A549 (cell line): ENCODE results near the gene HK1.

Source experiments
- CBX2 ChIP-seq: fragments of 200-600 bp; sonication (generic); IDR thresholded peaks from 2 replicates; pipeline ENCODE4 v1.6.1; 2016; ENCODE audit warnings: low read depth, mild to moderate bottlenecking, borderline replicate concordance
- CHD4 ChIP-seq: fragments of 200-600 bp; sonication (generic); IDR thresholded peaks from 2 replicates; pipeline ENCODE4 v1.6.1; 2016; ENCODE audit warnings: antibody characterized with exemption, mild to moderate bottlenecking, borderline replicate concordance
- EHF ChIP-seq: fragments of 250-450 bp; sonication (Bioruptor Pico); IDR thresholded peaks from 2 replicates; pipeline ENCODE4 v1.5.0; 2020; ENCODE audit warnings: mild to moderate bottlenecking
- HOXB13 ChIP-seq: fragments of 250-450 bp; sonication (Bioruptor Pico); IDR thresholded peaks from 2 replicates; pipeline ENCODE4 v1.5.0; 2020; ENCODE audit warnings: low read depth, mild to moderate bottlenecking, moderate library complexity
- MAFK ChIP-seq: fragments of 450-650 bp; IDR thresholded peaks from 2 replicates; pipeline ENCODE4 v1.6.1; 2014; ENCODE audit not compliant: partially characterized antibody
- MYC ChIP-seq: IDR thresholded peaks from 2 replicates; pipeline ENCODE4 v1.6.1; 2012; ENCODE audit warnings: mild to moderate bottlenecking, inconsistent platforms, low read length, improper control_type of control experiment, borderline replicate concordance
- POLR2A ChIP-seq: IDR thresholded peaks from 2 replicates; pipeline ENCODE4 v1.6.1; 2012; ENCODE audit warnings: mild to moderate bottlenecking, low read length
- RCOR1 ChIP-seq: fragments of 150-350 bp; IDR thresholded peaks from 2 replicates; pipeline ENCODE4 v1.6.1; 2014; ENCODE audit warnings: antibody characterized with exemption, low read length, low read depth
- SMC3 ChIP-seq: fragments of >200 bp; sonication (Bioruptor Twin); formaldehyde crosslinking; IDR thresholded peaks from 3 replicates; pipeline ENCODE4 v1.6.1; 2018; ENCODE audit warnings: inconsistent platforms
- ZFP36 ChIP-seq: fragments of 450-650 bp; IDR thresholded peaks from 2 replicates; pipeline ENCODE4 v1.6.1; 2014; ENCODE audit warnings: borderline replicate concordance; ENCODE audit not compliant: partially characterized antibody
- TF ChIP-seq, protein P1 (sequence below): fragments of >200 bp; sonication (Bioruptor Twin); formaldehyde crosslinking; IDR thresholded peaks from 3 replicates; pipeline ENCODE4 v1.5.1; 2016
- TF ChIP-seq, protein P2 (sequence below): fragments of 450-650 bp; IDR thresholded peaks from 2 replicates; pipeline ENCODE4 v1.6.1; 2014; ENCODE audit warnings: antibody characterized with exemption
- TF ChIP-seq, protein P3 (sequence below): fragments of 200-600 bp; sonication (generic); IDR thresholded peaks from 2 replicates; pipeline ENCODE4 v1.6.1; 2016; ENCODE audit warnings: antibody characterized with exemption, mild to moderate bottlenecking, moderate library complexity
- TF ChIP-seq, protein P4 (sequence below): IDR thresholded peaks from 2 replicates; pipeline ENCODE4 v1.6.1; 2012

DNA sequence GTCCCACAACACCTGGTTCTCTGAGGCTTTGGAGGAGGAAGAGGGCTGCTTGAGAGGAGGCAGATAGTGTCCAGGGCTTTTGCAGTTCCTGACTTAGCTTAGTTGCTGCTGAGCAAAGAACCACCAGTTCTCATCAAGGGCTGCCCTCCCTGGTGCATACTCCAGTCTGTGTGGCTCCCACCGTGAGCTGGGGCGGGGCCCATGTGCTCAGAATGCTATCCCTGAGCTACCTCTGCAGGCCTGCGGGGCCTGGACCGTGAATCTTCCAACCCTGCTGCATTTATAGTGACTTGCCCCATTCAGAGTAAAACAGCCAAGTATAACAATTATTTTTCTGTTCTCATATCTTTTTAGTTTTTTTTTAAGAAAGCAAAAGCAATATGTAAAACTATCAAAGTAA lies 89.2 kb downstream of the HK1 start:
- TF ChIP-seq RCOR1 (no peak), CHD4 (no peak), POLR2A (no peak), HOXB13 (CRISPR knock-in tag) (no peak), SMC3 (no peak), MAFK (no peak), ZFP36 (no peak), CBX2 (no peak), MYC (no peak), EHF (CRISPR knock-in tag) (no peak)
- TF ChIP-seq, protein P1, sequence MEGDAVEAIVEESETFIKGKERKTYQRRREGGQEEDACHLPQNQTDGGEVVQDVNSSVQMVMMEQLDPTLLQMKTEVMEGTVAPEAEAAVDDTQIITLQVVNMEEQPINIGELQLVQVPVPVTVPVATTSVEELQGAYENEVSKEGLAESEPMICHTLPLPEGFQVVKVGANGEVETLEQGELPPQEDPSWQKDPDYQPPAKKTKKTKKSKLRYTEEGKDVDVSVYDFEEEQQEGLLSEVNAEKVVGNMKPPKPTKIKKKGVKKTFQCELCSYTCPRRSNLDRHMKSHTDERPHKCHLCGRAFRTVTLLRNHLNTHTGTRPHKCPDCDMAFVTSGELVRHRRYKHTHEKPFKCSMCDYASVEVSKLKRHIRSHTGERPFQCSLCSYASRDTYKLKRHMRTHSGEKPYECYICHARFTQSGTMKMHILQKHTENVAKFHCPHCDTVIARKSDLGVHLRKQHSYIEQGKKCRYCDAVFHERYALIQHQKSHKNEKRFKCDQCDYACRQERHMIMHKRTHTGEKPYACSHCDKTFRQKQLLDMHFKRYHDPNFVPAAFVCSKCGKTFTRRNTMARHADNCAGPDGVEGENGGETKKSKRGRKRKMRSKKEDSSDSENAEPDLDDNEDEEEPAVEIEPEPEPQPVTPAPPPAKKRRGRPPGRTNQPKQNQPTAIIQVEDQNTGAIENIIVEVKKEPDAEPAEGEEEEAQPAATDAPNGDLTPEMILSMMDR, result no peak
- TF ChIP-seq, protein P2, sequence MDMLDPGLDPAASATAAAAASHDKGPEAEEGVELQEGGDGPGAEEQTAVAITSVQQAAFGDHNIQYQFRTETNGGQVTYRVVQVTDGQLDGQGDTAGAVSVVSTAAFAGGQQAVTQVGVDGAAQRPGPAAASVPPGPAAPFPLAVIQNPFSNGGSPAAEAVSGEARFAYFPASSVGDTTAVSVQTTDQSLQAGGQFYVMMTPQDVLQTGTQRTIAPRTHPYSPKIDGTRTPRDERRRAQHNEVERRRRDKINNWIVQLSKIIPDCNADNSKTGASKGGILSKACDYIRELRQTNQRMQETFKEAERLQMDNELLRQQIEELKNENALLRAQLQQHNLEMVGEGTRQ, result no peak
- TF ChIP-seq, protein P3, sequence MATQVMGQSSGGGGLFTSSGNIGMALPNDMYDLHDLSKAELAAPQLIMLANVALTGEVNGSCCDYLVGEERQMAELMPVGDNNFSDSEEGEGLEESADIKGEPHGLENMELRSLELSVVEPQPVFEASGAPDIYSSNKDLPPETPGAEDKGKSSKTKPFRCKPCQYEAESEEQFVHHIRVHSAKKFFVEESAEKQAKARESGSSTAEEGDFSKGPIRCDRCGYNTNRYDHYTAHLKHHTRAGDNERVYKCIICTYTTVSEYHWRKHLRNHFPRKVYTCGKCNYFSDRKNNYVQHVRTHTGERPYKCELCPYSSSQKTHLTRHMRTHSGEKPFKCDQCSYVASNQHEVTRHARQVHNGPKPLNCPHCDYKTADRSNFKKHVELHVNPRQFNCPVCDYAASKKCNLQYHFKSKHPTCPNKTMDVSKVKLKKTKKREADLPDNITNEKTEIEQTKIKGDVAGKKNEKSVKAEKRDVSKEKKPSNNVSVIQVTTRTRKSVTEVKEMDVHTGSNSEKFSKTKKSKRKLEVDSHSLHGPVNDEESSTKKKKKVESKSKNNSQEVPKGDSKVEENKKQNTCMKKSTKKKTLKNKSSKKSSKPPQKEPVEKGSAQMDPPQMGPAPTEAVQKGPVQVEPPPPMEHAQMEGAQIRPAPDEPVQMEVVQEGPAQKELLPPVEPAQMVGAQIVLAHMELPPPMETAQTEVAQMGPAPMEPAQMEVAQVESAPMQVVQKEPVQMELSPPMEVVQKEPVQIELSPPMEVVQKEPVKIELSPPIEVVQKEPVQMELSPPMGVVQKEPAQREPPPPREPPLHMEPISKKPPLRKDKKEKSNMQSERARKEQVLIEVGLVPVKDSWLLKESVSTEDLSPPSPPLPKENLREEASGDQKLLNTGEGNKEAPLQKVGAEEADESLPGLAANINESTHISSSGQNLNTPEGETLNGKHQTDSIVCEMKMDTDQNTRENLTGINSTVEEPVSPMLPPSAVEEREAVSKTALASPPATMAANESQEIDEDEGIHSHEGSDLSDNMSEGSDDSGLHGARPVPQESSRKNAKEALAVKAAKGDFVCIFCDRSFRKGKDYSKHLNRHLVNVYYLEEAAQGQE, result no peak
- TF ChIP-seq, protein P4, sequence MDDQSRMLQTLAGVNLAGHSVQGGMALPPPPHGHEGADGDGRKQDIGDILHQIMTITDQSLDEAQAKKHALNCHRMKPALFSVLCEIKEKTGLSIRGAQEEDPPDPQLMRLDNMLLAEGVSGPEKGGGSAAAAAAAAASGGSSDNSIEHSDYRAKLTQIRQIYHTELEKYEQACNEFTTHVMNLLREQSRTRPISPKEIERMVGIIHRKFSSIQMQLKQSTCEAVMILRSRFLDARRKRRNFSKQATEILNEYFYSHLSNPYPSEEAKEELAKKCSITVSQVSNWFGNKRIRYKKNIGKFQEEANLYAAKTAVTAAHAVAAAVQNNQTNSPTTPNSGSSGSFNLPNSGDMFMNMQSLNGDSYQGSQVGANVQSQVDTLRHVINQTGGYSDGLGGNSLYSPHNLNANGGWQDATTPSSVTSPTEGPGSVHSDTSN, result no peak
